ENCODE measurements around the gene SFXN2.
"Not testable (repeated sequence)": the region's sequence is repeated elsewhere in the genome, so short reads cannot be mapped to it uniquely, and the experiment has no call there.

Gene SFXN2

GRCh38 chr10:102731222-102731800, 16.9 kb downstream of the SFXN2 start:
- no peak overlapping the region for H3K4me3 ChIP-seq (ENCODE audit: low read depth, low read length)
- no peak for DNase-seq (ENCODE audit: low read depth)
- no peak for TF ChIP-seq CTCF (IDR thresholded peaks at IDR 0.05; ENCODE audit: control insufficient read depth, extremely low read depth, insufficient read depth)

DNA sequence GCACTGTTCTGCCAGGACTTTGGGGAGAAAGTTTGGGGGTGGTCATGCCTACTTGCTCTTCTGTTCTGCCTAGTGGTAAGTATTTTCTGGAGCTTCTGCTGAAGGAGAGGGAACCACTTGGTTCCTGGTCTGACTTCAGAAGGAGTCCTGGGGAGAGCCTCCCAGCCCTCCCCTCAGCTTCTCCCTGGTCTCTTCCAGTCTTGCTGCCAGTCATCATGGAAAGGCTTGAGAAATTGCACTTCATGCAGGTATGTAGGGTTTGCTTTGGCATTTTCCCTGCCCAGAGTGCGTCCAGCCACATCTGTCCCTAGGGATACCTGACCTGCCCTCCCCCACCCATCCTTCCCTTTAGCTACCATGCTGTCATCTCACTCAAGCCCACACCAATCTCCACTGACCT, 18.2 kb downstream of the SFXN2 start:
- H3K4me3 ChIP-seq (ENCODE audit: low read depth, low read length): no peak overlapping the region
- no peak for DNase-seq (ENCODE audit: low read depth)
- no peak for TF ChIP-seq CTCF (IDR thresholded peaks at IDR 0.05; ENCODE audit: control insufficient read depth, extremely low read depth, insufficient read depth)

DNA sequence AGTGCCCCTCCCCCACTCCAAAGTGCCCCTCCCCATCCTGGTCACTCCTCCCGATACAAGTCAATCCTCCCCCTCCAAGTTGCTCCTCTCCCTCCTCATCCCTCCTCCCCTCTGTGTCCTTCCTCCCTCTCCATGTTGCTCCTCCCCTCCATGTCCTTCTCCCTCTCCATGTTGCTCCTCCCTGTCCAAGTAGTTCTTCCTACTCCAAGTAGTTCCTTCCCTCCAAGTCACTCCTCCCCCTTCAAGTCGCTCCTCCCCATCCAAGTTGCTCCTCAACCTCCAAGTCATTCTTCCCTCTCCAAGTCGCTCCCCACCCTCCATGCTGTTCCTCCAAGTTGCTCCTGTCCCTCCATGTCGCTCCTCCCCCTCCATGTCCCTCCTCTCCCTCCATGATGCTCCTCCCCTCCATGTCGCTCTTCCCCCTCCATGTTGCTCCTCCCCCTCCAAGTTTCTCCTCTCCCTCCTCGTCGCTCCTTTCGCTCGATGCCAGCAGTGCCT, 20.7 kb downstream of the SFXN2 start:
- DNase-seq (ENCODE audit: low read depth): no peak
- TF ChIP-seq CTCF (IDR thresholded peaks at IDR 0.05; ENCODE audit: control insufficient read depth, extremely low read depth, insufficient read depth): no peak
- H3K4me3 ChIP-seq (ENCODE audit: low read depth, low read length): no peak overlapping the region

- no peak for DNase-seq (ENCODE audit: low read depth)
- no peak for TF ChIP-seq CTCF (IDR thresholded peaks at IDR 0.05; ENCODE audit: control insufficient read depth, extremely low read depth, insufficient read depth)
- H3K4me3 ChIP-seq (ENCODE audit: low read depth, low read length): no peak overlapping the region
Measured at GRCh38 chr10:102738692-102739121, 24.3 kb downstream of the SFXN2 start.

DNA sequence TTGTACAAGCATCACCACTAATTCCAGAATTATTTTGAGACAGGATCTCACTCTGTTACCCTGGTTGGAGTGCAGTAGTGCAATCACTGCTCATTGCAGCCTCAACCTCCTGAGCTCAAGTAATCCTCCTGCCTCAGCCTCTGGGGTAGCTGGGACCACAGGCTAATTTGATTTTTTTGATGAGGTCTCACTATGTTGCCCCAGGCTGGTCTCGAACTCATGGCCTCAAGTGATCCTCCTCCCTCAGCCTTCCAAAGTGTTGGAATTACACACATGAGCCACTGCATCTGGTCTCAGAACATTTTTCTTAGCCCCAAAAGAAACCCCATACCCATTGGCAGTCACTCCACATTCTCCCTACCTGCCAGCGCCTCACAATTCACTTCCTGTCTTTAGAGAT, 25.8 kb downstream of the SFXN2 start:
- no peak for TF ChIP-seq CTCF (IDR thresholded peaks at IDR 0.05; ENCODE audit: control insufficient read depth, extremely low read depth, insufficient read depth)
- no peak overlapping the region for H3K4me3 ChIP-seq (ENCODE audit: low read depth, low read length)
- no peak for DNase-seq (ENCODE audit: low read depth)

GRCh38 chr10:102741726-102742237, 27.3 kb downstream of the SFXN2 start:
- H3K4me3 ChIP-seq (ENCODE audit: low read depth, low read length): no peak overlapping the region
- no peak for TF ChIP-seq CTCF (IDR thresholded peaks at IDR 0.05; ENCODE audit: control insufficient read depth, extremely low read depth, insufficient read depth)
- DNase-seq (ENCODE audit: low read depth): no peak

GRCh38 chr10:102742313-102742712, 27.9 kb downstream of the SFXN2 start:
- DNase-seq (ENCODE audit: low read depth); H3K4me3 ChIP-seq (ENCODE audit: low read depth, low read length): not testable (repeated sequence)
